Endothelial cell (in vitro differentiated cells): ENCODE data around the gene CSGALNACT2. TPM values are rescaled to one million over a fixed set of nuclear protein-coding genes. Genes with fewer than 3 reads are reported as not detected.
A peak's percentile ranks its signal among the peaks of the same experiment; 100 is the strongest.

Experiments
- DNase-seq: peaks from one replicate; pipeline ENCODE4 v3.0.0; 2021; ENCODE audit warnings: low spot score
- H3K27ac Mint-ChIP-seq: one replicate; pipeline ENCODE4 v1.8.0; 2021; ENCODE audit warnings: mixed read lengths, inconsistent platforms; ENCODE audit not compliant: unreplicated experiment
- H3K27me3 Mint-ChIP-seq: one replicate; pipeline ENCODE4 v1.8.0; 2021; ENCODE audit warnings: mild to moderate bottlenecking, moderate library complexity, mixed read lengths, inconsistent platforms; ENCODE audit not compliant: unreplicated experiment
- H3K36me3 Mint-ChIP-seq: one replicate; pipeline ENCODE4 v1.8.0; 2021; ENCODE audit warnings: mild to moderate bottlenecking, low read depth, mixed read lengths, inconsistent platforms; ENCODE audit not compliant: unreplicated experiment
- H3K4me1 Mint-ChIP-seq: one replicate; pipeline ENCODE4 v1.8.0; 2021; ENCODE audit warnings: mild to moderate bottlenecking, mixed read lengths, inconsistent platforms; ENCODE audit not compliant: unreplicated experiment
- H3K4me3 Mint-ChIP-seq: one replicate; pipeline ENCODE4 v1.8.0; 2021; ENCODE audit warnings: mild to moderate bottlenecking, mixed read lengths, inconsistent platforms; ENCODE audit not compliant: unreplicated experiment
- H3K9me3 Mint-ChIP-seq: one replicate; pipeline ENCODE4 v1.8.0; 2021; ENCODE audit warnings: mixed read lengths, inconsistent platforms; ENCODE audit not compliant: unreplicated experiment
- total RNA-seq: library from RNA; stranded (reverse); fragmentation: NEBNext Ultra II Directional; extraction: Animal tissue kit (Norgen Biotek cat#: 25700); gene quantifications from one replicate; pipeline ENCODE4 v1.2.1, GENCODE V29; 2021; ENCODE audit not compliant: unreplicated experiment
- TF ChIP-seq, protein P1 (sequence below): fragments of 200-600 bp; sonication (generic); IDR thresholded peaks from one replicate; pipeline ENCODE4 v1.5.0; 2021; ENCODE audit warnings: antibody characterized with exemption; ENCODE audit not compliant: unreplicated experiment

Gene CSGALNACT2
- total RNA-seq, 1 donor from 2014 or later: 3.8 TPM

DNA sequence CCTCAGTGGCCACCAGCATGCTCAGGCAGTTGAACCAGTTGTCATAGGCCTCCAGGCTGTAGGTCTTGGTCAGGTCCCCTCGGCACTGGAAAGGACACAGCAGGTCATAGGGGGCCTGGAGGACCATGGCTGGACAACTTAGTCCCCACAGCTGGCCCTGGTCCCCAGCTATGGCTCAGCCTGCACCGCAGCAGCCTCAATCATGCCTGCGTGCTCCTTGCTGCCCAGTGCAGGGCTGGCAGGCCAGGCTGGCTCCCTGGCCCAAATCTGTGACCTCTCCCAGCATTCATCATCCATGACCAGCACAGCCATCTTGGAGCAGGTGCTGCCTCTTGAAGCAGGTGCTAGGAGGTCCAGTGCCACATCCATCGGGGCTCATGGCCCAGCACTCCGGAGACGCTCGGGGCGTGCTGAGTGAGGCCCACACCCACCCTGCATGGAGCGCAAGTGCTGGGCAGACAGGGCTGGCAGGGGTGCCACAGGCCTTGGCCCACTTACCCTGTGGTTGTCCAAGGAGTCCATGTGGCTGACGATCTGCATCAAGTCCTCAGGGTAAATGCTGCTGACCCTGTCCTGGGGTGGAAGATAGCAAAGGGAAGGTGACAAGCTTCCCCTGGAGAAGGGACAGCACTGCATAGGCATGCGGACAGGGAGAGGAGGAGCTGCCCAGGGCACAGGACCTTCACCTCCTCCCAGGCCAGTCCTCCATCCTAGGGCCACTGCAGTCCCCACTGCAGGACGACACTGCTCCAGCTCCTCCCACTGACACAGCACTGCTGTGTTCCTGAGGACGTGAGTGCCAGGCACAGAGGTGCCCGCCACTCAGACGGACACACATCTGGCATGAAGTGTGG, 61.7 kb downstream of the CSGALNACT2 start:
- Mint-ChIP-seq H3K36me3 (peaks cover 4% of the 10 kb centered on the region), H3K27ac (no peak overlapping the region), H3K27me3 (peaks cover 2% of the 10 kb centered on the region), H3K4me1 (peaks cover 3% of the 10 kb centered on the region), H3K9me3 (no peaks in the 10 kb centered on the region), H3K4me3 (no peak overlapping the region)
- TF ChIP-seq, protein P1, sequence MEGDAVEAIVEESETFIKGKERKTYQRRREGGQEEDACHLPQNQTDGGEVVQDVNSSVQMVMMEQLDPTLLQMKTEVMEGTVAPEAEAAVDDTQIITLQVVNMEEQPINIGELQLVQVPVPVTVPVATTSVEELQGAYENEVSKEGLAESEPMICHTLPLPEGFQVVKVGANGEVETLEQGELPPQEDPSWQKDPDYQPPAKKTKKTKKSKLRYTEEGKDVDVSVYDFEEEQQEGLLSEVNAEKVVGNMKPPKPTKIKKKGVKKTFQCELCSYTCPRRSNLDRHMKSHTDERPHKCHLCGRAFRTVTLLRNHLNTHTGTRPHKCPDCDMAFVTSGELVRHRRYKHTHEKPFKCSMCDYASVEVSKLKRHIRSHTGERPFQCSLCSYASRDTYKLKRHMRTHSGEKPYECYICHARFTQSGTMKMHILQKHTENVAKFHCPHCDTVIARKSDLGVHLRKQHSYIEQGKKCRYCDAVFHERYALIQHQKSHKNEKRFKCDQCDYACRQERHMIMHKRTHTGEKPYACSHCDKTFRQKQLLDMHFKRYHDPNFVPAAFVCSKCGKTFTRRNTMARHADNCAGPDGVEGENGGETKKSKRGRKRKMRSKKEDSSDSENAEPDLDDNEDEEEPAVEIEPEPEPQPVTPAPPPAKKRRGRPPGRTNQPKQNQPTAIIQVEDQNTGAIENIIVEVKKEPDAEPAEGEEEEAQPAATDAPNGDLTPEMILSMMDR: no peak
- peak; percentile 2 for DNase-seq

DNA sequence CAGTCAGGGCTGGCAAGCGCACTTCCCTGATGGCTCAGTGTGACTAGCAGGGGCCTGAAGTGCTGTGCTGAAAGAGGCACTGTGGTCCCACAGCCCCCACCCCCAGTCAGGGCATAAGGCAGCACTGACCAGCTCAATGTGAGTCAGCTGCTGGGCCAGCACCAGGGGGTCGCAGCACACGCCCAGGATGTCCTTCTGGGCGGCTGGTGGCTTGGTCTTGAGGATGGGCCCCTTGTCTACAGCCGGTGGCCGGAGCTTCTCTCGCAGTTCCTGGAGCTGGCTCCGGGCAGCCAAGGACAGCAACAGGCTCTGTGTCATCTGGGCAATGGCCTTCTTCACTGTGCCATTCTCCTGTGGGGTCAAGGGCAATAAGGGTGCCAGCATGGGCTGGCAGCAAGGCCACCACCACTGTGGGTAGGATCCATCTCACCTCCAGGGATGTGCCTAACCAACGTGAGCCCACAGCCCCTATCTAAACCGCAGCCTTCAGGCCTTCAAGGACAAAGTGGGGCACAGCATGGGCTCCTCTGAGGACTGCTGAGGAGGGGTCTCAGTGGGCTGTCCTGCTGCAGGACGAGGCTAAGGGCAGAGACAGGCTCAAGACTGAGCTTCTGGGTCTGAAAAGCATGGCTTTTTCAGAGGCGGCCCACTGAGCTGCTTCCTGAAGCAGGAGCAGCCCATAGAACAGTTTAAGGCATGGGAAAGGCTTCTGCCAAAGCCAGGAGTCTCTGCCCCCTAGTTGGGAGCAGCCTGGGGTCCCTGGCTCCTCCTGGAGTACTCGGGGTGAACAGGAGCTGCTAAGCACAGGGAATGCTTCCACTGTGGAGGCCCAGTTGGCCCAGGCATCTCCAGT, 62.5 kb downstream of the CSGALNACT2 start:
- peaks cover 3% of the 10 kb centered on the region for H3K27me3 Mint-ChIP-seq
- no peaks in the 10 kb centered on the region for H3K9me3 Mint-ChIP-seq
- peak; percentile 2 for DNase-seq
- no peak overlapping the region for H3K27ac Mint-ChIP-seq
- no peak overlapping the region for H3K4me3 Mint-ChIP-seq
- H3K4me1 Mint-ChIP-seq: peaks cover 3% of the 10 kb centered on the region
- TF ChIP-seq, protein P1: no peak
- peaks cover 4% of the 10 kb centered on the region for H3K36me3 Mint-ChIP-seq

DNA sequence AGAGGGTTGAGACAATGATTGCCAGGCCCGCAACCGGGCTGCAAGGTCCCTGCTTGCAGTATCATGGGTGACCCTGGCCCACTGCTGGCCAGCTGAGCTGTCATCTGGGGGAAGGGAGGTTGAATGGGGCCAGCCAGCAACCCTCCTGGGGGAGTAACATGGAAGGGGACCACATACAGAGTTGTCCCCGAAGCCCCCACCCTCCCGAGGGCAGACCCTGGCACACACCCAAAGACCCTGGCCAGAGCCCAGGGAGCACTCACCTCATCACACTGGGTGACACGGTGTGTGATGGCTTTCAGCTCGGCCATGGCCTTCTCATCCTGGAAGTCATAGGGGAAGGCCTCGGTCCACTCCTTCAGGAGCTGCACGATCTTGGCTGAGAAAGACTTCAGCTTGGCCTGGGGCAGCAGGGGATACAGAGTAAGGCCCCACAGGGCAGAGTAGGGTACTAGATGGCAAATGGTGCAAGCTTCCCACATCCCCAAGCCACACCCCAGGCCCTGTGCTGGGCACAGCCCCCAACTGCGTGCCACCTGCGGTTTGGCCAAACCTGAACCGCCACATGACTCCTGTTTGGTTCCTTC, 63.4 kb downstream of the CSGALNACT2 start:
- TF ChIP-seq, protein P1: no peak
- DNase-seq: peak; percentile 2
- Mint-ChIP-seq H3K27me3 (peaks cover 6% of the 10 kb centered on the region), H3K36me3 (peaks cover 4% of the 10 kb centered on the region), H3K27ac (no peak overlapping the region), H3K4me1 (peaks cover 3% of the 10 kb centered on the region), H3K9me3 (no peaks in the 10 kb centered on the region), H3K4me3 (no peak overlapping the region)

DNA sequence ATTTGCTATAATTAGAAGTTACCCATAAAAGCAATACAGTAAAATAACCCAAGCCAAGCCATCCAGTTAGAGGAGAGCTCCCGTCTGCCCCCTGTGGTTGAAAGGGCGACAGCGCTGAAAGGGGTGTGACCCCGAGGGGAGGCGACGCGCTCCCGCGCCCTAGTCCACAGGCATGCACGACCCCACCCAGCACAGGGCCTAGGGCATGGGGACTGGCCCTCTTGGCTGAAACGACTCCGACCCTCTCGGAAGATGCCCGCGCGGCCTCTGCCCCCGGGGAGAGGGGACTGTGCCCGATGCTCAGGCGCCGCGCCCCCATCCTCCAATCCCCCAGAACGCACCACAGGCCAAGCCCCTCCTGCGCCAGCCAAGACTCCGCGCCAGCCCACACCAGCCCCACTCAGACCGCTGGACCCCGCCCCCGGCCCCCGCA, 64.0 kb downstream of the CSGALNACT2 start:
- TF ChIP-seq, protein P1: peak; percentile 62
- DNase-seq: peak; percentile 50
- Mint-ChIP-seq H3K4me3 (peak overlapping the region; percentile 67), H3K27ac (no peak overlapping the region), H3K9me3 (no peaks in the 10 kb centered on the region), H3K4me1 (peaks cover 3% of the 10 kb centered on the region), H3K36me3 (peaks cover 4% of the 10 kb centered on the region), H3K27me3 (peaks cover 6% of the 10 kb centered on the region)
